ENCODE results near the gene GPR84.

The GPR84 gene

GRCh38 chr12:54398995-54399793 lies 34.9 kb upstream of the GPR84 start:
- ChIA-PET CTCF (interaction anchor here (0.6 to 12.3 kb wide), 60 partner anchors 9 to 890 kb away, joined by 3 to 506 read pairs (median 4); partner anchors contain the start of genes COPZ1, HNRNPA1, ITGA5 and NCKAP1L), POLR2A (interaction anchor here (1.1 kb wide), 1 partner anchor 119 kb away, joined by 3 read pairs; the partner anchor contains the start of gene HNRNPA1)
- TF ChIP-seq CTCF (IDR thresholded peaks at IDR 0.05; ENCODE audit: control extremely low read depth, extremely low read depth, low read depth, missing control alignments) = peak; percentile 100
- peak; percentile 84 for DNase-seq (ENCODE audit: extremely low spot score)

GRCh38 chr12:54398218-54398617 lies 33.9 kb upstream of the GPR84 start:
- ChIA-PET CTCF (interaction anchor here (1.0 to 12.3 kb wide), 16 partner anchors 8 to 190 kb away, joined by 3 to 506 read pairs (median 13); partner anchors contain the start of genes ITGA5, NCKAP1L and ZNF385A), POLR2A (interaction anchor here (0.6 kb wide), 1 partner anchor 188 kb away, joined by 3 read pairs; no protein-coding TSS in a partner anchor)

GRCh38 chr12:54397157-54397556 lies 32.9 kb upstream of the GPR84 start:
- ChIA-PET POLR2A (no interaction called here), CTCF (interaction anchor here (1.4 to 12.3 kb wide), 8 partner anchors 8 to 100 kb away, joined by 3 to 506 read pairs (median 91); partner anchors contain the start of genes ITGA5, NCKAP1L and ZNF385A)
- TF ChIP-seq CTCF (IDR thresholded peaks at IDR 0.05; ENCODE audit: control extremely low read depth, extremely low read depth, low read depth, missing control alignments) = no peak
- DNase-seq (ENCODE audit: extremely low spot score) = no peak

More at GRCh38 chr12:54398218-54398617, 33.9 kb upstream of the GPR84 start:
- DNase-seq (ENCODE audit: extremely low spot score) = no peak
- TF ChIP-seq CTCF (IDR thresholded peaks at IDR 0.05; ENCODE audit: control extremely low read depth, extremely low read depth, low read depth, missing control alignments) = no peak

- TF ChIP-seq CTCF (IDR thresholded peaks at IDR 0.05; ENCODE audit: control extremely low read depth, extremely low read depth, low read depth, missing control alignments) = no peak
- POLR2A ChIA-PET = no interaction called here
- no peak for DNase-seq (ENCODE audit: extremely low spot score)
- CTCF ChIA-PET = interaction anchor here (1.1 to 12.3 kb wide), 11 partner anchors 9 to 179 kb away, joined by 3 to 506 read pairs (median 17); partner anchors contain the start of genes ITGA5 and ZNF385A
These were observed 31.3 kb upstream of the GPR84 start for GRCh38 chr12:54395545-54395944.

- DNase-seq (ENCODE audit: extremely low spot score) = no peak
- no peak for TF ChIP-seq CTCF (IDR thresholded peaks at IDR 0.05; ENCODE audit: control extremely low read depth, extremely low read depth, low read depth, missing control alignments)
- CTCF ChIA-PET = interaction anchor here (1.1 to 12.3 kb wide), 8 partner anchors 10 to 179 kb away, joined by 3 to 506 read pairs (median 91); partner anchors contain the start of genes ITGA5 and ZNF385A
- POLR2A ChIA-PET = no interaction called here
These were observed 30.7 kb upstream of the GPR84 start for GRCh38 chr12:54394986-54395385.

GRCh38 chr12:54394281-54394719 lies 30.0 kb upstream of the GPR84 start:
- ChIA-PET POLR2A (no interaction called here), CTCF (interaction anchor here (1.0 to 5.4 kb wide), 9 partner anchors 9 to 186 kb away, joined by 3 to 63 read pairs (median 9); partner anchors contain the start of gene ZNF385A)
- peak; percentile 67 for TF ChIP-seq CTCF (IDR thresholded peaks at IDR 0.05; ENCODE audit: control extremely low read depth, extremely low read depth, low read depth, missing control alignments)
- no peak for DNase-seq (ENCODE audit: extremely low spot score)

Data from GM10248 (cell line).